GM11168 (cell line): ENCODE measurements around the gene AP1B1.
"Not testable (repeated sequence)": the region's sequence is repeated elsewhere in the genome, so short reads cannot be mapped to it uniquely, and the experiment has no call there.

Experiments used
- in situ Hi-C: fragments of 300-500 bp; cut with MboI; formaldehyde crosslinking; loops from one replicate; pipeline ENCODE4 v1.12.0; 2022; ENCODE audit warnings: low sequenced_read_pairs; ENCODE audit not compliant: unreplicated experiment

The AP1B1 gene

DNA sequence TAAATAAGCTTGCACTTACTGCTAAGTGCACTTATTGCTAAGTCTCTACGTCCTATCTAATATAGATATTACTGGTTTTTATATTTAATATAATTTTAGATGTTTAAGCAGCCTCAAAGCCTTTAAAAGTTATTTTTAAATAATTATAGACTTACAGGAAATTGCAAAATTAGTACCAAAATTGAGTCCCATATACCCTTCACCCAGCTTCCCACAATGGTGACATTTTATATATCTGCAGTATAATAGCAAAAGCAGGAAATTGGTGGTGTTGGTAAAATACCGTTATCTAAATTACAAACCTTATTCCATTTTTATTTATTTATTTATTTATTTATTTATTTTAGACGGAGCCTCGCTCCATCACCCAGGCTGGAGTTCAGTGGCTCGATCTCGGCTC lies 1.9 kb upstream of the AP1B1 start:
- in situ Hi-C loops: no loop called here

DNA sequence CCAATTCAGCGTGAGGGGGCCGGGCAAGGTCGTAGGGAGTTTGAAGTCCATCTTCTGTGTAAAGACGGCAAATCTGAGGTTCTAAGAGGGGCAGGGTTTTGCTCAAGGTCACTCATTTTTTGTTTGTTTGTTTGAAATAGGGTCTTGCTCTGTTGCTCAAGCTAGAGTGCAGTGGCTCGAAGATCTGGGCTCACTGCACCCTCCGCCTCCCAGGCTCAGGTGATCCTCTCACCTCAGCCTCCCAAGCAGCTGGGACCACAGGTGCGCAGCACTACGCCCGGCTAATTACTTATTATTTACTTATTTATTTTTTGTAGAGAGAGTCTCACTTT lies 355 bp upstream of the AP1B1 start:
- in situ Hi-C loops: no loop called here

DNA sequence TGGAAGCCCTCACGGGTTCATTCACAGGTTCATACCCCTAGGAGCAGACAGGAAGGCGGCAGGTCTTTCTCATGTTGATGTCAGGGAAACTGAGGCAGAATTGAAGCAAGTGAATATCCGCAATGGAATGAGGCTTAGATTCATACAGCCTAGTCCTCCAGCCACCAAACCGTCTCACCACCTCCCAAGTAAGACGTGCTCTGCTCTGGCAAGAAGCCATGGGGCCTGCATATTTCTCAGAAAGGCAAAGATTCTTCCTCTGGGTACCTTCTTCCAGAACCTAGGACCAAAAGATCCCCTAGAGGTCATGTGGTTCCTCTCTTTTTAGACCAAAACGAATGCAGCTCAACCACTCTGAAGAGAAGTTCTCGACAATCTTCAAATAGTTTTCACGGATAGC lies 1.7 kb downstream of the AP1B1 start:
- in situ Hi-C loops: no loop called here

DNA sequence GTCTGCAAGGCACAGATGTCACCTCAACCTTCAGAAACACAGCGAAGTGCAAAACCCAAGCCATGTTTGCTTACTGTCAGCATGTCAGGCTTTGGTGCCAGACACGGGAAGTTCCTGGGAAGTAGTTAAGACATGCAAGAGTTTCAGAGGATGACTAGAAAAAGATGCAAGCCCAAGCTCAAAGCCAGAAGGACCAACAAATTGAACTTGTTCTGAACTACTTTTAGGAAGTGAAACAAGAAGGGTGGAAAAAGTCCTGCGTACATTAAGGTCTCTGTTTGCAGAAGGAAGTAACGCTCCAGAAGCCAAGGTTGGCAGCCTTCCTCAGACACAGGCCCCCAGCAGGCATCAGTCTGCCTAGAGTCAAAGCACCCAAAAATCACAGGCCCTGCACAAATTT lies 2.6 kb downstream of the AP1B1 start:
- in situ Hi-C loops: no loop called here

DNA sequence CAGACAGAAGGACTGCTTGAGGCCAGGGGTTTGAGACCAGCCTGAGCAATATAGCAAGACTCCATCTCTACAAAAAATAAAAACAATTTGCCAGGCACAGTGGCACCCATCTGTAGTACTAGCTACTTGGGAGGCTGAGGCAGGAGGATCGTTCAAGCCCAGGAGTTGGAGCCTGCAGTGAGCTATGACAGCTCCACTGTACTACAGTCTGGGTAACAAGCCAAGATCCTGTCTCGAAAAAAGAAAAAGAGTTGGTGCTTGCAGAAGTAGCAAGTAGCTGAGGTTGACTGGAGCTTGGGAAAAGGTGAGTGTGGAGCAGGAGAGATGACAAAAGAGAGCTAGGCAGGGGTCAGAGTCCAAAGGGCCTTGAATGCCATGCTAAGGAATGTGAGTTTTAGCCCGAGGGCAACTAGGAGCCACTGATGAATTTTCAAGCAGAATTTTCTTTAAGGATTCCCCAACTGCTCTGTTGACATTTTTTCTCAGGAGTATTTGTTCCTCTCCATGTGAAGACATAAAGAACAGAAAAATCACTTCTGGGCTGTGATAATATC lies 3.1 kb downstream of the AP1B1 start:
- in situ Hi-C loops: no loop called here

DNA sequence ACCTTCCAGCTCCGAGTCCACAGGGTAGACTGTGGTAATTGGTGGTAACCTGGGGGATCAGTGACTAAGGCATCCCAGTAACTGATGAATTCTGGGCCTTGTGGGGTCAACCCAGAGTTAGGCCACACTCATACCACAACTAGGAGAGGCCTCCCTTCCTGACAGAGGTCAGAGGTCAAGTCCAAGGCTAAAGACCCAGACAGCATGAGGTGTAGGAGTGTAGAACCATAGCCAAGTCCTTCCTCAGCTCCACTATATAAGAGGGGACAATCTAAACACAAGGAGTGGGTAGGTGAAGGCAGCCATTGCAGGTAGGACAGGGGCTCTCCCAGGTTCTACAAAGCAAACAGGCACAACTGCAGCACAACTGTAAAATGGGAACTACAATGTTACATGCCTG lies 4.6 kb downstream of the AP1B1 start:
- in situ Hi-C loops: no loop called here

DNA sequence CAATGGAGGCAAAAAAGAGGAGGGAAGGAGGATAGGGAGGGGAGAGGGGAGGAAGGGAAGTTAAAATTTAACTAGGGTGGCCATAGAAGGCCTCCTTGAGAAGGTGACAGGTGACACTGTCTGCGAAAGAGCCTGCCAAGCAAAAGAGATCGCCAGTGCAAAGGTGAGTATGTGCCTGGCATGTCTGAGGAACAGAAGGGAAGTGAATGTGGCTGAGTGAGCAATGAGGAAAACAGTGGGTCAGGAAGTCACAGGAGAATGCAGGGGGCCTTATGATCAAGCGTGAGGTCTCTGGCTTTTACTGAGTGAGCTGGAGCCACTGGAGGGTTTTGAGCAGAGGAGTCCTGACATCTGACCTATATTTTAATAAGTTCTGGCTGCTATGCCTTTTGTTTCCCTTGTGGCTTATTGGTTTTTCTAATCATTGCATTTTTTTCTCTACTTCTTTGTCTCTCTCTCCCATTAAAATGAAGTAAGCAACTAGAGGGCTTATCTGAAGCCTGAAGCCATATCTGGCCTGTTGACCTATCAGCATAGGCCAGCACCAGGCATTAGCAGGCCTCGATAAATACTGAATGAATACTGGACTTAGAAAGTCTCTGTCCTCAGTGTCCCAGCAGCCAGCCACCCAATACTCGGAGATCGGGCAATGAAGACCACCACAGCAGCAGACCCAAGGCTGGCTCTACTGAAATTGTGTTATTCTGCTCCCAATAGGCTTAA lies 5.6 kb downstream of the AP1B1 start:
- in situ Hi-C loops: no loop called here

DNA sequence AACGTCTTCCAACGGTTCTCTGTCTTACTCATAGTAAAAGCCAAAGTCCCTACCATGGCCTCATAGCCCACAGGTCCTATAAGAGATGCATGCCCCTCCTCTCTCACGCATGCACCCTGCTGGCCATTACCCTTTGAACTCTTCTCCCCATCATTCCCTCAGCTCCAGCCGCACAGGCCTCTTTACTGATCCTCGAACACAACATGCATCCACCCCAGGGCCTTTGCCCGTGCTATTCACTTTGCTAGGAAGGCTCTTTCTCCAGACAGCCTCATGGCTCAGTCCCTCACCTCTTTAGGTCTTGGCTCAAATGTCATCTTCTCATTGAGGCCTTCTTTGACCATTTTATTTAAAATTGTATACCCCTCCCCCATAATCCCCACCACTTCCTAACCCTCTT lies 7.5 kb downstream of the AP1B1 start:
- in situ Hi-C loops: no loop called here

DNA sequence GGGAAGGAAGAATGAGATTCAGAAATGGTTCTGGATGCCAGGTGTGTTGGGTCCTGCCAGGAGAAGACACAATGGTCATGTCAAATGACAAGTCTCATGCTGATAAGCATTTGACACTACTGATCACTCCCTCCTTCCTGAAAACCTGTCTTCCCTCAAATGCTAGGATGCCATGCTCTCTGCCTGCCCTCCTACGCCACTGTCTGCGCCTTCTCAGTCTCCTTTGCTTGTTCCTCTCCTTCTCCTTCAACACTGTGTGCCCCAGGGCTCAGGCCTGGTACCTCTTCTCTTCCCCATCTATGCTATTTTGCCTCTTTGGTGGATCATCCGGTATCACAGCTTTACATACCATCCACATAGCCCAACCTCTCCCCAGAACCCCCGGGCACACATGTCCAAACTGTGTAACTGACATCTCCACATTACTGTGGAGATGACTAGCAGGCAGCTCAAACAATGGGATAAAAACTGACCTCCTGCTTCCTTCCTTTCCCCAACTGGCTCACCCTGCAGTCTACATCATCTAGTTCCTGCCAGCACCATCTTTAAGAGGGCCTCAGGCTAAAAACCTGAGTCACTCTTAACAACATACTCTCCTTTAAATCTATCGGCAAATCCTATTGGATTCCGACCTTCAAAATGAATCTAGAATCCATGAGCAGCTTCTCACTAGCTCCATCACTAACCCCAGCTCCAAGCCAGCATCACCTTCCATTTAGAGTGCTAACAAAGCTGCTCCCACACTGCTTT lies 8.2 kb downstream of the AP1B1 start:
- in situ Hi-C loops: no loop called here

DNA sequence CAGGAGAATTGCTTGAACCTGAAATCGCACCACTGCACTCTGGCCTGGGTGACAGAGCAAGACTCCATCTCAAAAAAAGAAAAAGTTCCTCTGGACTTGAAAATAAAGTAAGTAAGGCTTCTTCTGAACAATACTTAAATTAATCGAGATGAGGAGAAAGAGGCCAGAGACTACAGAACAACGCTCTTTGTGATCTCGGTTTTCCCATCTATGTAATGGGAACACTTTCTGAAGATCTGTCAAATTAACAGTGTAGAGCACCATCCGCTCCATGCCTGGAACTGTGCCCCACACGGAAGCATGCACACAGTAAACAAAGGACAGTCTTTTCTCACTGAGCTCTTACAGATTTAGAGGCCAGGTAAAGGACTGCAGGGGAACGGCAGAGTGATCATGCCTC lies 9.1 kb downstream of the AP1B1 start:
- in situ Hi-C loops: no loop called here

DNA sequence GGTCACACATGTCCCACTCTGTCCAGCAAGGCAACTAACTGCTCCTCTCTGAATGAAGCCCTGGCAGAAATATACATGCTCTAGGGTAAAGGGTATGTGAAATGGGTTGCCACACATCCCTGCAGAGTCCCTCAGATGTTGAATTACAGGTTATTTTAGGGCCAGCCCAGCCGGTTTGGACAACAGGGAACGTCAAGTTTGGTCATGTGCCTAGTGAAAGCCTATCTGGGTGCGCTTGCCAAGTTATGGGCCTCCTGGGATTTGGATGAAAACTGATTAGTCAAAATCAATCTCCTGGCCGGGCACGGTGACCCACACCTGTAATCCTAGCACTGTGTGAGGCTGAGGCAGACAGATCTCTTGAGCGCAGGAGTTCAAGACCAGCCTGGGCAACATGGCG lies 10.4 kb downstream of the AP1B1 start:
- in situ Hi-C loops: no loop called here

DNA sequence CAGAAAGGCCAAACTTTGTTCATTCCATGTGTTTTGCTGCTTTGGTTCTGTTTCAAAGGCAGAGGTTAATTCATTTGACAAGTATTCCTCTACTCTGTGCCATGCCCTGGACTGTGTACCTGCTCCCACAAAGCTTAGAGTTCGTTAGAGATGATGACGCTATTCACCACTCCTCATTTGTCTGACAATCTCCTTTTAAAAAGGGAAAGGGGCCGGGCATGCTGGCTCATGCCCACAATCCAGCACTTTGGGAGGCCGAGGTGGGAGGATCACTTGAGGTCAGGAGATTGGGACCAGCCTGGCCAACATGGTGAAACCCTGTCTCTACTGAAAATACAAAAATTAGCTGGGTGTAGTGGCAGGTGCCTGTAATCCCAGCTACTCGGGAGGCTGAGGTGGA lies 11.7 kb downstream of the AP1B1 start:
- in situ Hi-C loops: not testable (repeated sequence)

DNA sequence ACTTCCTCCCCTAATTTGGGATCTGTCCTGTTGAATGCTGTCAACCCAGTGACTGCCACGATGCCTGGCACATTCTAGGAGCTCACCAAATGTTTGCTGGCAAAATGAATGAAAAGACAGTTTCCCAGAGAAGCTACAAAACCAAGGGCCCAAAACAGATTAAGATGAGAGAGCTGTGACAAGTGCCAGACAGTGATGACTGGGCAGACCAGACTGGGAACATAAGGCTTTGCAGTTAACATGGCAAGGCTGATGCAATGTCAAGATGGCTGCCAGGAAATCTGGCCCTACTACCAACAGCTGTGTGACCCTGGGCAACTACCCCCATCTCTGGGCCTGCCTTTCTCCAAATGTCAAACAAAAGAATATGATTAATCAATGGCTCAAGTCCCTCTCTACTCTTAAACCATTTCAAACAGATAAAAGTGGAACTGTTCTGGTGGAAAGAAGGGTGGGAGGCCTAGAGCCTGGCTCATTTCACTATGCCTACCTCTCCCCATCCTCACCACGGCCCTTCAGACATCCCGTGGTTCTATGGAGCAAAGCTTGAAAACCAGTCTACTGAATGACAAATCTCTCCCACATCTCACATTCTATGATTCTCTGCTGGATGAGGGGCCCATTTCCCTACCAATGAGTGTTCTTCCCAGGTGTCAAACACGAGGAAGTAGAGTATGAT lies 12.8 kb downstream of the AP1B1 start:
- in situ Hi-C loops: no loop called here

DNA sequence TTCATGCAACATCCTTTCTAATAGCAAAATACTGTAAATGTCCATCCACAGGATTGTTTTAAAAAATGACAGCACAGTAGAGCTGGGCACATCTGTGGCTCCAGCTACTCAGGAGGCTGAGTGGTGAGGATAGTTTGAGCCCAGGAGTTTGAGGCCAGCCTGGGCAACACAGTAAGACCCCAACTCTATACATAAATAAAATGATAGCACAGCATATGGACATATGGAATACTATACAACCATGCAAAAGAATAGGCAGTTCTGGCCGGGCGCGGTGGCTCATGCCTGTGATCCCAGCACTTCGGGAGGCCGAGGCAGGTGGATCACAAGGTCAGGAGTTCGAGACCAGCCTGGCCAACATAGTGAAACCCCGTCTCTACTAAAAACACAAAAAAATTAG lies 13.6 kb downstream of the AP1B1 start:
- in situ Hi-C loops: not testable (repeated sequence)

DNA sequence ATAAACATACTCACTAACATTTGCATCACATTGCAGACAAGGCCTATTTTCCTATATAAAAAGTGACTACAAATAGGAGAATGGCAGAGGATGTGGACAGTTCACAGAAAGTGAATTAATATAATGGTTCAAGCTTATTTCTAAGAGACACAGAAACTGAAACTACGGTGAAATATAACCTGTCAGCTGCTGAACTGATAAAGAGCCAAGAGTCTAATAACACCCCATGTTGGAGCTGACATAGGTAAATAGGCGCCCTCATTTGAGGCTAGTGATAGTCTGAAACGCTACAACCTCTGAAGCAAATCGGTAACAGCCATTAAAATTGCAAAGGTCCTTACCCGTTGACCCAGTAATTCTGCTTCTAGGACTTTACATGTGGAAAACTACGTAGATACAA lies 14.0 kb downstream of the AP1B1 start:
- in situ Hi-C loops: no loop called here

DNA sequence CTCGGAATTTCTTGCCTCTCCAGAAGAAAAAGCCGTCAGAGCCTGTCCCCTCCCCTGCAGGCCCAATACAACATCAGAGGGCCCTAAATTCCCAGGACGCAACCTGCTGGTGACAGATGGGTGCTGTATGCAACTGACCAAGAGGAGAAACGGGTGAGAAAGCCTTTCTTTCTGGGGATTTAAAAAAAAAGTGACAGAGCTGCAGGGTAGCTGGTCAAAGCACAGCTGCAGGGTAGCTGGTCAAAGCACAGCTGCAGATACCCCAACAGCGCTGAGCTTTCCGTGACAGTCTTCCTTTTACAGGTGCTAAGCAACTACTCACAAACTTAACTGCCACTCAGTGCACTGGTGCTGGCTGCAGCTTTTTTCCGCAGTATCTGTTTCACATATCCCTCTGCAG lies 17.8 kb downstream of the AP1B1 start:
- in situ Hi-C loops: no loop called here

DNA sequence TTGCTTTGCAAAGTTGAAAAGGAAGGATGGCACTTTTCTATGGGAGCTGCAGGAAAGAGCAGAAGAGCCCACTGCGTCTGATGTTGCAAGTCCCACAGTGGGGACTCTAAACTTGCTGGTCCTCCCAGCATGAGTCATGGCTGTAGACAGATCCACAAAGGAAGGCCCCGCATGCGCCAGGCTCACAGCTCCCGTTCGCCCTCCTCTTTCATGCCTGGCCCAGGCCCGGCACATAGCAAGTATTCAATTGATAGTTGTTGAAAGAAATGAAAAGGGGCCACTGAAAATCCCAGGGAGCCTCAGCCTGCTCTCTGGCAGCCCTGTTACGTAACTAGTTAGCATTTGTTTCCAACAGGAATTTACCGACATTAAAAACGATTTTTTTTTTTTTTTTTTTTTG lies 18.9 kb downstream of the AP1B1 start:
- in situ Hi-C loops: loop anchor here (5.0 kb wide), 1 partner anchor 53 kb away; no protein-coding TSS in a partner anchor

DNA sequence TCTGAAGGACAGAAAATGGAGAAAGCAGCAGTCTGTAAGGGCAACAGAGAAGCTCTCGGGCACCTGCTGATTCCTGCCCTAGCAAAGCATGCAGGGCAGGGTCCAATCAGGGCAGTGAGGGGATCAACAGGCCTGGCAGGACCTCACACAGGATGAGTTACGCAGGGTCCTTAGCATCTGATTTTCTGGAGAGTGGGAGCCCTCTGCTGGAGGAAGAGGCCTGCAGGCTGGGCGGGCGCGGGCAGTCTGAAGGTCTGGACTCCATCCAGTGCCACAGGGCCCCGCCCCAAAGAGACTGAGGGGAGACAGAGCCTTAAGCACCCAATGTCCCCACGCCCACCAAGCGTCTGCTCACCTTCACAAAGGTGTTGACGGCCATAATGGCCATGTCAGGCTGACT lies 28.9 kb downstream of the AP1B1 start:
- in situ Hi-C loops: no loop called here

DNA sequence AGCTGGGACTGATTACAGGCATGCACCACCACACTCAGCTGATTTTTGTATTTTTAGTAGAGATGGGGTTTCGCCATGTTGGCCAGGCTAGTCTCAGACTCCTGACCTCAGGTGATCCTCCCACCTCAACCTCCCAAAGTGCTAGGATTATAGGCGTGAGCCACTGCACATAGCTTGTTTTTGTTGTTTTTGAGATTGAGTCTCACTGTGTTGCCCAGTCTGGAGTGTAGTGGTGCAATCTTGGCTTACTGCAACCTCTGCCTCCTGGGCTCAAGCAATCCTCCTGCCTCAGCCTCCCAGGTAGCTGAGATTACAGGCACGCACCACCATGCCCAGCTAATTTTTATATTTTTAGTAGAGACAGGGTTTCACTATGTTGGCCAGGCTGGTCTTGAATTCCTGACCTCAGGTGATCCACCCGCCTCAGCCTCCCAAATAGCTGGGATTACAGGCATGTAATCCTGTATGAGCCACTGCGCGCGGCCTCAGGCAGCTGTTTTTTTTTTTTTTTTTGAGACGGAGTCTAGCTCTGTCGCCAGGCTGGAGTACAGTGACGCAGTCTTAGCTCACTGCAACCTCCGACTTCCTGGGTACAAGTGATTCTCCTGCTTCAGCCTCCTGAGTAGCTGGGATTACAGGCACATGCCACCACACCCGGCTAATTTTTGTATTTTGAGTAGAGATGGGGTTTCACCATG lies 31.0 kb downstream of the AP1B1 start:
- in situ Hi-C loops: not testable (repeated sequence)

DNA sequence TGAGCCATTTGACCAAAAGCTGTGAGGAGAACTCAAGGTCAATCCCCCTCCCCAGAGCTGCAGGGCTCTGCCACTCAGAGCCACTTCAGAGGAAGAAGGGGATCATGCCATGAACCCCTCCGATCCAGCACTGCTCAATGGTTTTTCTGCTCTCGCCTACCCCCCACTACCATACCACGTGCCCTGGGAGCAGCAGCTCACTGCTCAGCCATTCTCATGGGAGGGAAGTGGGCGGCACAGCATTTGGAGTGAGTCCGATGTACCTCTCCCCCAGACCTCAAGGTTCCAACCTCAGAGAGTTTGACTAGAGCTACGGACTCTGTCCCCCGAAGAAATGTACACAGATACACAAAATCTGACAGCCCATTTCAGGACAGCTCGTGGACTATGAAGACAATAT lies 34.5 kb downstream of the AP1B1 start:
- in situ Hi-C loops: no loop called here

DNA sequence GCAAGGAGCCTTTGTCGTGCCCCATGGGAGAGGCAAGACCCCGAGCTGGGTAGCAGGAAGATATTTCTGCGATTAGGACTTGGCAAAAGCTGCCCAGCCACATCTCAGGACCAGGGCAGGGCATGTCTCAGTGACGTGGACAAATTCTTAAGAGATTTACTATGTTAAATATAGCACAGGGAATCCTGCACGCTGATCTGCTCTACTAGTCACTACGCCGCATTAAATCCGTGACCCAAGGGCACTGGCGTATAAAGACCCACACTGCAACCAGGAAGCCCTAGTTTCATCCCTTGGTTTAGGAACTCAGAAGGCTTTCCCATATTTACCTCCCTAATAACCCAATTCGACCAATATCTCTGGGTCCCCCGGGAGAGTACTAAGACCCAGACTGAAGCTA lies 35.1 kb downstream of the AP1B1 start:
- in situ Hi-C loops: no loop called here
